Liver (tissue), 9 donors: Measurements from ENCODE around the gene CPLX4. TPM values are rescaled to one million over a fixed set of nuclear protein-coding genes. Genes with fewer than 3 reads are reported as not detected.

ENCODE experiments used
- DNase-seq: peaks from one replicate; pipeline ENCODE4 v3.0.0-alpha.2; 2017; ENCODE audit warnings: low spot score
- H3K27ac ChIP-seq, 2 donors: one replicate each; pipeline ENCODE4 v1.7.0; 2013; ENCODE audit warnings: inconsistent platforms in 2 of 2, low read length in 2 of 2, control low read depth in 1 of 2, low read depth in 1 of 2, mild to moderate bottlenecking in 1 of 2
- H3K27me3 ChIP-seq, 4 donors: one replicate each; pipeline versions ENCODE4 v1.6.1 to v1.7.0; 2013; ENCODE audit warnings: low read length in 3 of 4, inconsistent platforms in 1 of 4, mild to moderate bottlenecking in 1 of 4, moderate library complexity in 1 of 4; ENCODE audit not compliant: control insufficient read depth in 4 of 4, insufficient read depth in 4 of 4
- H3K36me3 ChIP-seq, 4 donors: one replicate each; pipeline versions ENCODE4 v1.6.1 to v1.7.0; 2013; ENCODE audit warnings: low read length in 3 of 4, mild to moderate bottlenecking in 3 of 4, low read depth in 1 of 4, moderate library complexity in 1 of 4; ENCODE audit not compliant: control insufficient read depth in 4 of 4, insufficient read depth in 3 of 4
- H3K4me1 ChIP-seq, 4 donors: one replicate each; pipeline versions ENCODE4 v1.6.1 to v1.7.0; 2013; ENCODE audit warnings: low read length in 3 of 4, mild to moderate bottlenecking in 3 of 4, moderate library complexity in 1 of 4; ENCODE audit not compliant: control insufficient read depth in 4 of 4, insufficient read depth in 4 of 4
- H3K4me3 ChIP-seq, 3 donors: one replicate each; pipeline versions ENCODE4 v1.6.1 to v1.7.0; 2013; ENCODE audit warnings: low read length in 3 of 3, control low read depth in 1 of 3, low read depth in 1 of 3, mild to moderate bottlenecking in 1 of 3
- H3K9ac ChIP-seq, 2 donors: one replicate each; pipeline ENCODE4 v1.7.0; 2013; ENCODE audit warnings: low read length in 2 of 2, mild to moderate bottlenecking in 2 of 2, moderate library complexity in 2 of 2, control low read depth in 1 of 2, low read depth in 1 of 2
- H3K9me3 ChIP-seq, 4 donors: one replicate each; pipeline versions ENCODE4 v1.6.1 to v1.7.0; 2013; ENCODE audit warnings: low read length in 3 of 4; ENCODE audit not compliant: control insufficient read depth in 4 of 4
- EGR1 ChIP-seq, 2 donors: IDR thresholded peaks; 2 replicates each; pipeline ENCODE4 v1.6.1; 2016 to 2018; ENCODE audit warnings: antibody characterized with exemption in 2 of 2, low read depth in 2 of 2
- FOXA2 ChIP-seq: IDR thresholded peaks from 2 replicates; pipeline ENCODE4 v1.6.1; 2016; ENCODE audit warnings: antibody characterized with exemption
- HNF4G ChIP-seq: IDR thresholded peaks from 2 replicates; pipeline ENCODE4 v1.6.1; 2016; ENCODE audit warnings: antibody characterized with exemption
- JUND ChIP-seq, 2 donors: IDR thresholded peaks; 2 replicates each; pipeline ENCODE4 v1.6.1; 2016; ENCODE audit warnings: antibody characterized with exemption in 2 of 2
- NR2F2 ChIP-seq: IDR thresholded peaks from 2 replicates; pipeline ENCODE4 v1.6.1; 2016; ENCODE audit warnings: antibody characterized with exemption
- RAD21 ChIP-seq, 2 donors: IDR thresholded peaks; 2 replicates each; pipeline ENCODE4 v1.6.1; 2016; ENCODE audit warnings: antibody characterized with exemption in 2 of 2, mild to moderate bottlenecking in 2 of 2
- REST ChIP-seq: IDR thresholded peaks from 2 replicates; pipeline ENCODE4 v1.6.1; 2016; ENCODE audit warnings: antibody characterized with exemption, mild to moderate bottlenecking
- SP1 ChIP-seq: IDR thresholded peaks from 2 replicates; pipeline ENCODE4 v1.6.1; 2018; ENCODE audit warnings: antibody characterized with exemption, mild to moderate bottlenecking
- TAF1 ChIP-seq: conservative IDR thresholded peaks from 2 replicates; pipeline ENCODE4 v1.6.1; 2016; ENCODE audit warnings: antibody characterized with exemption, mild to moderate bottlenecking
- YY1 ChIP-seq: IDR thresholded peaks from 2 replicates; pipeline ENCODE4 v1.6.1; 2016; ENCODE audit warnings: antibody characterized with exemption, mild to moderate bottlenecking
- WGBS: extraction: QIAGEN DNeasy Blood & Tissue Kit; methylation state at CpG from one replicate; pipeline ENCODE4 v1.1.7; 2013; 5-methylcytosine and 5-hydroxymethylcytosine counted together
- polyA plus RNA-seq, 2 donors: library from polyadenylated mRNA; stranded (reverse) in 1 of 2; unstranded in 1 of 2; fragments of 200-250 nt in 1 of 2; fragments of >200 nt in 1 of 2; fragmentation: Nextera tagmentation in 1 of 2; extraction: Ambion mirVana in 1 of 2; gene quantifications; one replicate each; pipeline versions ENCODE4 v1.2.1 to v1.2.3, GENCODE V29; 2013 to 2015
- total RNA-seq, 2 donors: library from RNA; depleted of rRNA; stranded (reverse); fragments of >200 nt; gene quantifications; one replicate each; pipeline ENCODE4 v1.2.3, GENCODE V29; 2014
- TF ChIP-seq, protein P1 (sequence below): fragments of 150-350 bp; IDR thresholded peaks from 2 replicates; pipeline ENCODE4 v1.5.1; 2017; ENCODE audit warnings: improper control_type of control experiment, low read depth, low read length; ENCODE audit not compliant: missing input control
- donor health status: healthy.
- donor health status: healthy.
- donor health status: healthy.
- donor health status: healthy.
- donor health status: healthy.

The CPLX4 gene
- total and polyA plus RNA-seq, 4 donors: not detected

GRCh38 chr18:59273759-59274532 lies 44.5 kb downstream of the CPLX4 start (continued):
- TF ChIP-seq, protein P1, sequence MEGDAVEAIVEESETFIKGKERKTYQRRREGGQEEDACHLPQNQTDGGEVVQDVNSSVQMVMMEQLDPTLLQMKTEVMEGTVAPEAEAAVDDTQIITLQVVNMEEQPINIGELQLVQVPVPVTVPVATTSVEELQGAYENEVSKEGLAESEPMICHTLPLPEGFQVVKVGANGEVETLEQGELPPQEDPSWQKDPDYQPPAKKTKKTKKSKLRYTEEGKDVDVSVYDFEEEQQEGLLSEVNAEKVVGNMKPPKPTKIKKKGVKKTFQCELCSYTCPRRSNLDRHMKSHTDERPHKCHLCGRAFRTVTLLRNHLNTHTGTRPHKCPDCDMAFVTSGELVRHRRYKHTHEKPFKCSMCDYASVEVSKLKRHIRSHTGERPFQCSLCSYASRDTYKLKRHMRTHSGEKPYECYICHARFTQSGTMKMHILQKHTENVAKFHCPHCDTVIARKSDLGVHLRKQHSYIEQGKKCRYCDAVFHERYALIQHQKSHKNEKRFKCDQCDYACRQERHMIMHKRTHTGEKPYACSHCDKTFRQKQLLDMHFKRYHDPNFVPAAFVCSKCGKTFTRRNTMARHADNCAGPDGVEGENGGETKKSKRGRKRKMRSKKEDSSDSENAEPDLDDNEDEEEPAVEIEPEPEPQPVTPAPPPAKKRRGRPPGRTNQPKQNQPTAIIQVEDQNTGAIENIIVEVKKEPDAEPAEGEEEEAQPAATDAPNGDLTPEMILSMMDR: no peak
- TF ChIP-seq YY1 (no peak), EGR1 (IDR thresholded peaks at IDR 0.05; ENCODE audit: low read depth in 2 of 2) (no peak), RAD21 (IDR thresholded peaks at IDR 0.05) (no peak), SP1 (no peak)

DNA sequence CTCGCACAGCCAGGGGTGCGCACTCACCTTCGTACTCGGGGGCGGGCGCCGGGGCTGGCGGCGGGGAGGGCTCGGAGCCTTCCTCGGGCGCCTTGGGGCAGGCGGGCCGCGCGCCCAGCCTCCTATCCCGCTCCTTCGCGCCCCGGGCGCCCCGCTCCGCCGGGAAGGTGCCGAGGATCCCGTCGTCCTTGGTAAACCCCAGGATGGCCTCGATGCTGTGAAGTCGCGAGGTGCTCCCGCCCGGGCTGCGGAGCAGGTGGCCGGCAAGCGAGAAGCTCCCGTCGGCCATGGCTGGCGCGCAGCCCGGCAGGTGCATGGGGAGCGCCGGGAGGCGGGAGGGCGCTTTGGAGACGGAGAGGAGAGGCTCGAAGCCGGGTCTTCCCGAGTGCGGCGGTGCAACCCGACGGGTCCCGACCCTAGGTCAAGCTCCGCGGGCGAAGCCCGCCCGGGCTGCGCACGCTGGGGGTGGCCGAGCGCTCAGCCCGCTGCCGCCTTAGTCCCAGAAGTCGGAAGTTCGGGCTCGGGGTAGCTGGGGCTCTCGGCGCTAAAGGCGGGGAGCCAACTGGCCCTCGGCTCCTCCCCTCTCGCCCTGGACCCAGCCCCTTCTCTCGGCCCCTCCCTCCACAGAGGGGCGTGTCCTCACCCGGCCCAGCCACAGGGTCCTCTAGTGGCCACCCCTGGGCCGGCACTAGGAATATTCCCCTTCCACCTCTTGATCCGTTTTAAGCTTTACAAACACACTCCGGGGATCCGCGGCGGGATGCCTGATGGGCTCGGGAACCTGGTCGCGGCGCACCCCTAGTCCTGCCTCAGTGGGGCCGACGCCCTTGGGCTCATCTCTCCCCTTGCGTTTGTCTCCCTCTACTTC lies 45.3 kb downstream of the CPLX4 start, which contains the start of gene RAX:
TSS of gene RAX (minus strand) at position 564 of the 868 bp plus-strand sequence. CDS start at position 316, 248 bp downstream.
- 6% methylated on average over 88 of the region's 88 CpGs for WGBS
- H3K27ac ChIP-seq: no peak within 1 kb of the TSS
- no peaks in the 10 kb centered on the region for H3K9me3 ChIP-seq
- H3K36me3 ChIP-seq: no peaks in the 10 kb centered on the region
- TF ChIP-seq, protein P1: no peak
- TF ChIP-seq HNF4G (no peak), JUND (IDR thresholded peaks at IDR 0.05) (no peak), NR2F2 (no peak), FOXA2 (no peak)
- H3K4me3 ChIP-seq: peak within 1 kb of the TSS in 2 of 3 donors; percentile 26 to 37
- no peak for DNase-seq
- H3K27me3 ChIP-seq: peaks cover 0 to 22% (median 15%) of the 10 kb centered on the region in 4 donors
- H3K4me1 ChIP-seq: peaks cover 8 to 33% (median 13%) of the 10 kb centered on the region in 4 donors
- no peak within 1 kb of the TSS for H3K9ac ChIP-seq

DNA sequence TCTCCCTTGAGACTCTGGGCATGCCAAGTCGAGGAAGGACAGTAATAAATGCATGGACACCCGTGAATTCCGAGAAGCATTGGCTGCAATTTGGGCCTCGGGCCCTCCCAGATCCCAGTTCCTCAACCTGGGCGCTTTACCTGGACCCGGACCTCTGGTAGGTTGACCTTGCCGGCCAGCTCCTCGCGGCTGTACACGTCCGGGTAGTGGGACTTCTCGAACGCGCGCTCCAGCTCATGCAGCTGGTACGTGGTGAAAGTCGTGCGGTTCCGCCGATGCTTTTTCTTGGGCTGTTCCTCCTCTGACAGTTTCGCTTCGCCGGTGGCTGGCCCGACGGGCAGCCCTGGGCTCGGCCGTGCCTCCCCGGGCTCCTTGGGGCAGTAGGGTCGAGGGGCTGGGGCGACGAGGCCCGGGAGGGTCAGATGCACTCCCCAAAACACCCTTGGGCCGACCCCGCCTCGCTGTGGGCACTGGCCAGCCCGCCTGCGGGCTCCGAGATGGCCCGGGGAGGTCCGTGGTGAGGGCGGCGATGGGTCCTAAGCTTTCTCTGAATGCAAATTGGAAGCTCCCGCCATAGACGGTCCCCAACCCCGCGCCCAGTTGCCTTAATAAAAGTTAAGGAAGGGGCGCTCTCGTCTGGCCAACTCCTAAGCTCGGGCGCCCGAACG lies 46.1 kb downstream of the CPLX4 start:
- WGBS: 4% methylated on average over 52 of the region's 52 CpGs

More for the DNA sequence above, 46.1 kb downstream of the CPLX4 start:
- no peaks in the 10 kb centered on the region for H3K36me3 ChIP-seq
- no peaks in the 10 kb centered on the region for H3K9me3 ChIP-seq
- DNase-seq: no peak
- peak overlapping the region in 2 of 3 donors; percentile 26 to 37 for H3K4me3 ChIP-seq
- H3K9ac ChIP-seq: no peak overlapping the region
- no peak overlapping the region for H3K27ac ChIP-seq
- H3K4me1 ChIP-seq: peaks cover 8 to 33% (median 13%) of the 10 kb centered on the region in 4 donors
- H3K27me3 ChIP-seq: peaks cover 5 to 25% (median 16%) of the 10 kb centered on the region in 4 donors
- TF ChIP-seq TAF1: no peak
- TF ChIP-seq REST: no peak
